NOMO-1 treated with dmso at 0.1 percent for 144 hours (cell line): Measurements from ENCODE around the gene ALKBH6.
"Not testable (repeated sequence)": the region's sequence is repeated elsewhere in the genome, so short reads cannot be mapped to it uniquely, and the experiment has no call there.

ENCODE experiments used
- DNase-seq: peaks from one replicate; lab custom pipeline; 2025; ENCODE audit not compliant: unreplicated experiment; lab: John Stamatoyannopoulos, UW

The ALKBH6 gene

DNA sequence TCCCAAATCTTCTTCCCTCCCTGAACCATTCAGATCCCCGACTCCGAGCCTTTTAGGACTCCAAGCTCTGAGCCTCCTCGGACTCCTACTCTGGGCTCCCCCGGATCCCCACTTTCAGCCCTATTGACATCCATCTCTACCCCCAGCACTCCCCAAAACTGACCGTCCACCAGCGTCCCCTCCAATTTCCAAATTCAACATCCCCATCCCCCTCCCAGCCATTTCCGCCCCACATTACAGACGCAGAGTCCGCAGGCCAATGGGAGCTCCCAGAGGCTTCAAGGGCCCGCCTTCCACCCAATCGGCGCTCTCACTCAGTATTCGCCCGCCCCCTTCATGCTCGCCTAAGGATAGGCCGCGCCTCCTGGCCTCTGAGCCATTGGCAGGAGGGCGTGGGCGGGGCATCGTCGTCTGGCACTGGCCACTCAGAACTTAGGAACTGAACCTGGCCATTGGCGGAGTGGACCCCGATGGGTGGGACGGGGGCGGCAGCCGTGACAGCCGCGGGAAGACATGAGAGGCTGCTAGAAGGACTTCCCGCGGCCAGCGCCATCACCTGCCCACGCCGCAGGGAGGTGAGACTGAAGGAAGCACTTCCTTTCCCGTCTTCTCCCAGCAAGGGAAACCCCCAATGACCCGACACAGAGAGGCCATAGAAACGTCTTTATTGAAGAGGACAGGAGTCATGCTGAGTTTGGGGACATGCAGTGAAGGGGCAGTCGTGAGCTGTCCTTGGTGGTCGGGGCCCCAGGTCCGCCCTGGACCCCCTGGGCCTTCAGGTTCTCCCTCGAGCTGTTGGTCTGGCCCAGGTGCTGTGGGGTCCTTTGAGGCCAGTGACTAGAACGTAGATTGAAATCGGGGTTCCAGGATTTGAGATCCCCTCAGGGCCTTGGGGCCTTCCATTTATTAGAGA is at the start of gene ALKBH6:
TSS of gene ALKBH6 (minus strand) at position 202 of the 913 bp plus-strand sequence. CDS start 816 bp downstream, outside the sequence.
- peak; percentile 99 for DNase-seq

DNA sequence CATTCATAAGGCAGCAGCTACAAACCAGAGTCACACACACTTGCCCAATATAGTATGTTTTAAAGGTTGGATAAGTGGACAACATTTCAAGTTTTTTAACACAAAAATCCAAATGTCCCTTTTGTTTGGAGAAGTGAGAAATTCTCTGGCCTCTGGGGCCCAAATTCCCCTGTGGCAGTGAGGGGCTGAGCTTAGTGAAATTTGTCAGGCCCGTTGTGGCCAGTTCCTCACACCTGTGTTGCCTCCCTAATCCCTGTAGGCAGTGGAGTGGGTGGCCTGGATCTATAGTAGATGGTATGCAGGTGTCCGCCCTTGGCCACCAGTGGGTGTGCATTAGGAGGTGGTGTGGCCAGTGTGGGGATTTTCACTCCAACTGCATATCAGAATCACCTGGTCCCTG is 47.4 kb upstream of the ALKBH6 start:
- no peak for DNase-seq

DNA sequence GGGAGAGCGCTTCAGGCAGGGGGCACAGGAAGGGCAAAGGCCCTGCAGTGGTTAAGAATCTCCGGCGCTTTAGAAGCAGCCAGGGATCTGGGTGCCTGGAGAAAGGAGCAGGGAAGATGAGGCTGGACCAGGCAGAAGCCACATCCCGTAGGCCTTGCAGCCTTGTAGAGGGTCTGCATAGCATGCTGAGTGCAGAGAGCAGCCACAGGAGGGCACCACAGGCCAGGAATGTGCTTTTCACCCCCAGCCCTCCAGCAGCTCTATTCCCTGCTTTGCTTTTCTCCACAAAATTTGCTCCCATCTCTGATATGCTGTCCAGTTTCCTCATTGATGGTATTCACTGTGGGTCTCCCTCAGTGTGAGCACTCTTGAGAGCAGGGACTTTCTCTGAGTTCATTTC is 46.4 kb upstream of the ALKBH6 start:
- DNase-seq, result no peak

DNA sequence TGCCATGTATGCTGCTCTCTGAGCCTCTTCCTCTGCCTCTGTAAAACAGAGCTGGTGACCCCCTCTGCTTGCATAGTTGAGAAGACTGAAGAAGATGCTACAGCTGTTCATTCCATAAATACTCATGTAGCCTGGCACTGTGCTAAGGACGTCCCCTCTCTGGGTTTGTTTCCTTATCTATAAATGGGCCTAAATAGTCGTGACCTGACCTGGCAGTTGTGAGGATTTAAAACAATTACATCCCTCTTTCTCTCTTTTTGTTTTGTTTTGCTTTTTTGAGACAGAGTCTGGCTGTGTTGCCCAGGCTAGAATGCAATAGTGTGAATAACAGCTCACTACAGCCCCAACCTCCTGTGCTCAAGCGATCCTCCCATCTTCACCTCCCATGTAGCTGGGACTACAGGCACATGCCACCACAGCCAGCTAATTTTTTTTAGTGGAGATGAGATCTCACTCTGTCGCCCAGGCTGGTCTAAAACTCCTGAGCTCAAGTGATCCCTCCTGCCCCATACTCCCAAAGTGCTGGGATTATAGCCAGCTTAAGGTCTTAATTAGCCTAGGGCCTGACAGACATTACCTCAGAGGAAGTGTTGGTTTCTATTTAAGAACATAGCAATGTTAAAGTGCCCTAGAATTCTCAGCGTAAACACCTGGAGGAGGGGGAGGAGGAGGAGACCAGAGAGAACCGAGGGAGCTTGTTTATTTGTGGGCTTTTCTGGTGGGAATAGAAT is 45.3 kb upstream of the ALKBH6 start:
- no peak for DNase-seq

DNA sequence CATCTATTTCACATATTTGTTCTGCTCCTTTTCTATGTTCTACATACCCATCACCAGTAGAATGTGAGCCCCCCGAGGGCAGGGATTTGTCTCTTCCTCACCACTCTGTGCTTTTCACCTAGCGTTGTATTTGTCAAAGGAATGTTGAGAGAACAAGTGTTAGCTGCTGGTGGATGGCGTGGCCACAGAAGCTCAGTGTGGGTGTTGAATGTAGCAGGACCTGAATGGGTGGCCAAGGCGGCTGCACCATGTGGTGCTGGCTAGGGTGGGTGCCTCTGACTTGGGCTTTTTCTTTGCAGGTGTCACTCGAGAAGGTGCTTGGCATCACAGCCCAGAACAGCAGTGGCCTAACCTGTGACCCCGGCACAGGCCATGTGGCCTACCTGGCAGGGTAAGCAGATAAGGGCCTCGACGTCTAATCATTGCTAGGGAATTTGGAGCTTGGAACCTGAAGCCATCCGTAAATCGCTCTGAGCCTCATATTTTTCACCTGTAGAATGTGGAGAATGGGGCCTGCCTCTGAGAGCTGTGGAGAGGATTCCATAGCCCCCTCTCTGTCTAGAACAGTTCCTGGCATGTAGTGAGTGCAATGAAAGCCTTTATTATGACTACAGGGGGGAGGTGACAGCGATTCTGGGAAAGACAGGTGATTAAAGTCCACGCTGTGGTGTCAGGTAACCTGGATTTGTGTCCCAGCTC is 44.6 kb upstream of the ALKBH6 start:
- no peak for DNase-seq

DNA sequence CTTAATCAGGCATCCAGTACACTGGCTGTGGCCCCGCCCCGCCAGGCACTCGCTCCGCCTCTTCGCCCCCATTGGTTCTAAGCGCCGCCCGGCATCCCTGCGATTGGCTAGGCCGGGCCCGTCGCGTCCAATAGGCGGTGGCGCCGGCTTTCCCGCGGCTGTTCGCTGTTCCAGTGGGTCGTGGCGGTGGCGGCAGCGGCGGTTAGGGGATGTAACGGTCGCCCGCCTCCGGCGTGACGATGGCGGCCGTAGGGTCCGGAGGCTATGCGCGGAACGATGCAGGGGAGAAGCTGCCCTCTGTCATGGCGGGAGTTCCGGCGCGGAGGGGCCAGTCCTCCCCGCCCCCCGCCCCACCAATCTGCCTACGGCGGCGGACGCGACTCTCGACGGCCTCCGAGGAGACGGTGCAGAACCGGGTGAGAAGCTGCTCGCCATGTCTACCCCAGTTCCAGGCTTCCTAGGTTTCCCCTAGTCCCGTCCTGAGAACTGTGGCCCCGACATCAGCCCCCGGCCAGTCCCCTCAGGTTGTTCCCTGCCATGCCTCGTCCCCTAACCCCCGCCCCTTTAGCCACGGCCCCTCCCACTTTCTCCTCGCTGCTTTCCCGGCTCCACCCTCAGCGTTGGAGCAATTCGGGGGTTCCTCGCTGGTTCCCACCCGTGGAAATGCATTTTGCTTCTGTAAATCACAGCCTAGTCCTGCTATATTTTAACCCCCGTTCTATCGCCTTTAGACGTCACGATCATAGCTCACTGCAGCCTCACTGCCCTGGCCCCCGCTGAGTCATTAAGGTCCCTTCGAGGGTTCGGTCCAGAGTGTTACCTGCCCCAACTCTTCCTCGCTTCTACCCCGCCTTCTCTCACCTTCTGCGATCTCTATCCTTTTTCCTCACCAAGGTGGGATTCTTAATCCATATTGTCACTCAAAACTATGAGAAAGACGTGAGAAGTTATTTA is 41.0 kb upstream of the ALKBH6 start, which contains the start of gene WDR62:
TSS of gene WDR62 (plus strand) at position 165 of the 954 bp plus-strand sequence. CDS start at position 240, 75 bp downstream.
- DNase-seq, result peak; percentile 93

DNA sequence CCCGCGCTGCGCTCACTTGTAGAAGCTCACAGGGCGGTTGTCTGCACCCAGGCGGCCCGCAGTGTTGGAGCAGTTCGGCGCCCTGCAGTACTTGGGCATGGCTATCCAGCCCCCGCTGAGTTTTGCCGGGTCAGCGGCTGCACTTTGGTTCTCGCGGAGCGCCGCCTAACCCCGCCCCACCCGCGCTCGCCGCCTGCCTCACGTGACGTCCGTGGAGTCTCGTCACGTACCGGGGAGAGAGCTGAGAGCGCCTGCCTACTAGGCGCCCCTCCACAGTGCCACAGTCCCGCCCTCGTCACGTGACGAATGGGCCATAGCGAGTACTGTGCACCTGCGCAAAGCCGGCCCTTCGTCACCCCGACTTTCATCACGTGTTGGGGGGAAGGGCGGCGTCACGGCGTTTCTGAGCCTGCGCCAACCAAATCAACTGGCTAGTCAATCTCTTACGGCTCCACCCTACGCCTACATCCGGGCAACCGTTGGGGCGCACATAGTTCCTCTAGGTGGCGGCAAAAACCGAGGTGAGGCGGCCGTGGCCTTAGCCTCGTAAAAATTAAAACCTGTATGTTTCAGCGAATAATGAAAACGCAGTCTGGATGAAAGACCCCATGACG is 40.2 kb upstream of the ALKBH6 start, which contains the start of gene THAP8:
TSS of gene THAP8 (minus strand) at position 167 of the 614 bp plus-strand sequence. CDS start at position 99, 68 bp downstream.
- DNase-seq, result peak; percentile 97

DNA sequence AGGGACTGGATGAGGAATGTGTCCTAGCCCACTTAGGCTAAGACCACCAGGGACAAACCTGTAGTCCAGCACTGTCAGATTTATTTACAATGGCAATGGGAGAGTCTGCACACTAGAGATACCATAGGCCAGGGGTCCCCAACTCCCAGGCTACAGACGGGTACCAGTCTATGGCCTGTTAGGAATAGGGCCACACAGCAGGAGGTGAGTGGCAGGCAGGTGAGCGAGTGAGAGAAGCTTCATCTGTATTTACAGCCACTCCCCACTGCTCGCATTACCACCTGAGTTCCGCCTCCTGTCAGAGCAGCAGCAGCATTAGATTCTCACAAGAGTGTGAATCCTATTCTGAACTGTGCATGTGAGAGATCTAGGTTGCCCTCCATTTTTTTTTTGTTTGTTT is 37.6 kb upstream of the ALKBH6 start:
- DNase-seq, result no peak

DNA sequence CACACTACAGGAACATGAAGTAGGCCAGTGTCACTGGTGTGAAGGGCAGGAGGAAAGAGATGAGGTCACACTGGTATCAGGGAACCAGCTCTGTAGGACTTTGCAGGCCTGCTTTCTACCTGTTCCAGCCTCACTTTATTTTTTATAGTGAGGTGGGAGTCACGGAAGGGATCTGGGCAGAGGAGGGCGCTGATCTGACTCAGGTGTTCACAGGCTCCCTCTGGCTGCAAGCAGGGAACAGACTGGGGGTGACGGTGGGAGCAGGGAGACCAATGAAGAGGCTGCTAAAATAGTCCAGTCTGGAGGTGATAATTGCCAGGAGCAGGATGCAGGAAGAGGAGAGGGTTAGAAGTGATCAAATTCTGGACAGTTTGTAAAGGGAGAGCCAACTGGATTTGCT is 37.2 kb upstream of the ALKBH6 start:
- no peak for DNase-seq

DNA sequence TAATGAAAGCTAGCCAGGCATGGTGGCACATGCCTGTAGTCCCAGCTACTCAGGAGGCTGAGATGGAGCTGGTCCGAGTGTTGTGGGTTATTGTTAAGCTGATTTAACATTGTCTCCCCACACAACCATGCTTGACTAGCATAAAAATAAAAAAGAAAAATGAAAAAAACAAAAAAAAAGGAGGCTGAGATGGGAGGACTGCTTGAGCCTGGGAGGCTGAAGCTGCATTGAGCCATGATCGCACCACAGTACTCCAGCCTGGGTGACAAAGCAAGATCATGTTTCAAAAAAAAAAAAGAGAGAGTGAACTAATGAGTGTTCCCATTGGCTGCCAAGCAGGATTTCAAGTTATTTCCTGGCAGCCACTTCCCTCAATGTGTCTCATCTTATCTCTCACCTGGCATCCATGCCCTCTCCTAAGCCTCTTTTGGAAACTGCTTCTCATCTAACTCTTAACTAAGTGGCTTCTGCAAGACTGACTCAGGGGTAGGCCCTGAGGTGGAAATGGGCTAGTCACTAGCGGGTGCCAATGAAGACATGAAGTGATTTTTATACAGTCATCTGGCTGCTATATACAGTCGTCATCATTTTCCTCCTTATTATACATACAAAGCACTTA is 35.2 kb upstream of the ALKBH6 start:
- DNase-seq, result no peak

DNA sequence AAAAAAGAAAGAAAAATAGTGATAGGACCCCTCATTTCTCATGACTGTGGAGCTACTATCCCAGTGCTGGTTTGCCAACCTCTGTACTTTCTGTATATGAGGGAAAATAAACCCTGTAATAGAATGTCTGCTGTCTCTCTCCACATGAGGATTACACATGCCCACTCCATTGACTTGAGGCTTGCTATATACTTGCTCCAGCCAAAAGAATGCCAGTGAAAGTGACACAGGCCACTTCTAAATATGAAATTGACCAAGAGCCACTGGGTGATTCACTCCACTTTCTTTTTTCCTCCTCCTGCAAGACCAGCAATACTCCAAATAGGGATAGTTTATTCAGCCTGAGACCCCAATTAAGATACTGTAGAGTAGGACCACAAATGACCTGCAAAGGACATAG is 33.8 kb upstream of the ALKBH6 start:
- DNase-seq, result no peak

DNA sequence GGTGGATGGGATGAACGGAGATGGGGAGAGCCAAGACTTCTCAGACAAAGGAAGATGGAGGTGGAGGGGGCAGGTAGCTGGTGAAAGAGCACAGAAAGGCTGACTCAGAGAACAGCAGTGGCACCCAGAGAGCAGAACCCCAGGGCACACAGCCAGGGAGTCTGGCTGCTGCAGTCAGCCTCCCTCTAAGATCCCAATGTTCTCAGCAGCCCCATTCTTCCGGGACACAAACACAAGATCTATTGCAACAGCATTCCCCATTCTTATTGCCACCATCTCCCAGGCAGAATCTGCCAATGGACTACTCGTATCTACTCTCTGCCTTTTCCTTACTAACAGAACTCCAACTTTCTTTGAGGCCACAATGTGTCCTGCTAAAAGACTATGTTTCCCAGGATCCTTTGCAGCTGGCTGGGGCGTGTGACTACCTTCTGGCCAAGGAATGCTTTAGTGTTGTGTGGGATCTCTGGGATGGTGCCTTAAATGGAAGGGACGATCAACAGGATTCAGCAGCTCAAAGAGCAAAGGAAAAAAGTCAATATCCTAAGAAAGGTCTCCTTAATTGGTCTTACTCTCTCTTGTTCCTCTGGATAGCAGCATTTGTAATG is 32.5 kb upstream of the ALKBH6 start:
- DNase-seq, result no peak

DNA sequence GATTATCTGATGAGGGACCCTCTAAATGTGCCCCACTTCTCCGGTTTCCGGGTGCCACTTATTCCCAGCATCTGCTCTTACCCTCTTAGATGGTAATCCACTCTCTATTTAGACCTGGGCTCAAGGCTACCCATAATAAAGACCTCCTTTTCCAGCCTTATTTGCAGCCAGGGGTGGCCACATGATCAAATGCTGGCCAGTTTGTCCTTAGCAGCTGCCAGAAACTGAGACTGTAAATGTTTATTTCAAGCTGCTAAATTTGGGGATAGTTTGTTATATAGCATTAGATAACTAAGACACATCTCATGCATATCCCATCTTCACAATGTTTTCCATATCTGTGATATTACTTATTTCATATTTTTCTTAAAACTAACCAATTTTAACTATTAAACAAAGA is 29.9 kb upstream of the ALKBH6 start:
- no peak for DNase-seq

DNA sequence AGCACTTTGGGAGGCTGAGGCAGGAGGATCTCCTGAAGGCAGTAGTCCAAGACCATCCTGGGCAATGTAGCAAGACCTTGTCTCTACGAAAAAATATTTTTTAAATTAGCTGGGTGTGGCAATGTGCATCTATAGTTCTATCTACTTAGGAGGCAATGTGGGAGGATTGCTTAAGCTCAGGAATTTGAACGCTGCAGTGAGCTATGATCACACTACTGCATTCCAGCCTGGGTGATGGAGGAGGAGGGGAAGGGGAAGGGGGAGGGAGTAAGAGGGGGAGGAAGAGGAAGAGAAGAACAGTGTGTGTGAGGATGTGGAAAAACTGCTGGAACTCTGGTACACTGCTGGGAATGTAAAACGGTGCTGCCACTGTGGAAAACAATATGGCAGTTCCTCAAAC is 27.8 kb upstream of the ALKBH6 start:
- DNase-seq, result no peak

DNA sequence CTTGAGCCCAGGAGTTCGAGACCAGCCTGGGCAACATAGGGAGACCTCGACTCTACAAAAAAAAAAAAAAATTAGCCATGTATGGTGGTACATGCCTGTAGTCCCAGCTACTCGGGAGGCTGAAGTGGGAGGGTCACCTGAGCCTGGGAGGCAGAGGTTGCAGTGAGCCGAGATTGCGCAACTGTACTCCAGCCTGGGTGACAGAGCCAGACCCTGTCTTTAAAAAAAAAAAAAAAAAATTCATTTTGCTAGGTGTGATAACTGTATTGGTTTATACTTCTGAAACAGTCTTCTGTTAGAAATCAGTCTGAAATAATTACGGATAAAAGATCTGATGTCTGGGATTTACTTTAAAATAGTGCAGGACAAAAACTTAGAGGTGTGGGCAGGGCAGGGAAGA is 27.1 kb upstream of the ALKBH6 start:
- not testable (repeated sequence) for DNase-seq

DNA sequence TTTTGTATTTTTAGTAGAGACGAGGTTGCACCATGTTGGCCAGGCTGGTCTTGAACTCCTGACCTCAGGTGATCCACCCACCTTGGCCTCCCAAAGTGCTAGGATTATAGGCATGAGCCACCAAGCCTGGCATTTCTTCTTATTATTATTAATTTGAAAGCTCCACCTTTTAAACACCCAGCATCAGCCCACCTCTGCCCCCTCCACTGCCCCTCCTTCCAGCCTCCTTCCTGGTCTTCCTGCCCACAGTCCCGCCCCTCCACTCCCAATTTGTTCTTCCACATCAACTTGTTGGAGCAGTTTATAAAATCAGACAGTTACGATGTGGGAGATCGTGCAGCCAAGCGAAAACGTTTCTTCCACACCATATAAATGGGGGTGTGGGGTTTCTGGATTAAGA is 26.5 kb upstream of the ALKBH6 start:
- DNase-seq, result no peak

DNA sequence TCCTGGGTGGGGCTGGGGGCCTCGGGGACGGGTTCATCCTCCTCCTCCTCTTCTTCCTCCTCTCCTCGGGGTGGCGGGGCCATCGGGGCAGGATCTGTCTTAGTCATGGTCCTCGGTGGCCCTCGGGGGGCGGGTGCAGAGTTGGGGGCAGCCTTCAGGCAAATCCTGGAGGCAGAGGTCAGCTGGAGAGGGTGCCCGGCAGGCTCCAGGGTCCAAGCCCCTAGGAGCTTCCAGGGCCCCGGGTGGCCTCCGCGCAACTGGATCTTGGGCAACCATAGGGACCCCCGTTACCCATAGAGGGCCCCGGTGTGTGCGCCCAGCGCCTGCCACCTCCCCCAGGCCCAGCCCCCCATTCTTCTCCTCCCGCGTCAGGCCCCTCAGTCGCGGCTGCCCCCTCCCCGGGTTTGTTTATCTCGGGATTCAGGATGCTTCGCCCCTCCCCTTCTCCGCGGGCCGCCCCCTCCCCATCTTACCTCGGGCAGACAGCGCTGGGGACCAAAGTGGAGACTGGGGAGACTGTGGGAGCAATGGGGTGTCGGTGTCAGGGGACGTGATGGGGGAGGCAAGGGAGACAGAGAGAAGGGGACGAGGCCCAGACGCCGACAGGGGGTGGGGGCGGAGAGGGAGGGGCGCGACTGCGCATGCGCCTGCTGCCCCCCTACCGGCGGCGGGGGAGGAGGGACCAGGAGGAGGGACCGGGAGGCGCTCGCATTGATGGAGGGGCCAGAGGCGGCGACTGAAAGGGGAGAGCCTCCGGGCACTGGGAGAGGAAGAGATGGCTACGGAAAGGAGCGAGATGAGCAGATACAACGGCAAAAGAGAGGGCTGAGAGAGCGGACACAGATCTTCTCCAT is 18.5 kb upstream of the ALKBH6 start, which contains the start of gene CLIP3:
TSS of gene CLIP3 (minus strand) at position 623 of the 854 bp plus-strand sequence. CDS start at position 107, 516 bp downstream.
- DNase-seq, result no peak

DNA sequence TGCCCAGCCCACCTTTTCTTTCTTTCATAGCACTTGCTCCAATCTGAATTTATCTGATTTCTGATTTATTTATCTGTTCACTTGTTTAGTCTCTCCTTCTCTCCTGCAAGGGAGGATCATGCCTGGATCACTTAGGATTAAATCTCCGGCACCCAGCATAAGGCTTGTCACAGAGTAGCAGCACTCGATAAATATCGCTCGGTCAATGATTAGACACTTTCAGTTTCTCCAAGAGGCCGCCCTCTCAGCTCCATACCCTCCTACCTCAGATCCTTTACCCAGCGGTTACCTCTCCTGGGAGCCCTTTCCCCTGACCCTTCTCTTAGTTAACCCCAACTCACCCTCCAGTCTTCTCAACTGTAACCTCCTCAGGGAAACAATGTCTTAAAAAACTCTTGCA is 17.3 kb upstream of the ALKBH6 start:
- no peak for DNase-seq
